ENCODE results near the gene FLT1.

The FLT1 gene

GRCh38 chr13:28532388-28533124 is 37.6 kb upstream of the FLT1 start:
- no peak for TF ChIP-seq CTCF (IDR thresholded peaks at IDR 0.05; ENCODE audit: extremely low read depth, missing control alignments)
- DNase-seq (ENCODE audit: low spot score) = peak; percentile 61

GRCh38 chr13:28531845-28532387 is 37.0 kb upstream of the FLT1 start:
- DNase-seq (ENCODE audit: low spot score) = no peak
- TF ChIP-seq CTCF (IDR thresholded peaks at IDR 0.05; ENCODE audit: extremely low read depth, missing control alignments) = no peak

- DNase-seq (ENCODE audit: low spot score) = no peak
- TF ChIP-seq CTCF (IDR thresholded peaks at IDR 0.05; ENCODE audit: extremely low read depth, missing control alignments) = no peak
Measured at GRCh38 chr13:28531077-28531844, 36.3 kb upstream of the FLT1 start.

DNA sequence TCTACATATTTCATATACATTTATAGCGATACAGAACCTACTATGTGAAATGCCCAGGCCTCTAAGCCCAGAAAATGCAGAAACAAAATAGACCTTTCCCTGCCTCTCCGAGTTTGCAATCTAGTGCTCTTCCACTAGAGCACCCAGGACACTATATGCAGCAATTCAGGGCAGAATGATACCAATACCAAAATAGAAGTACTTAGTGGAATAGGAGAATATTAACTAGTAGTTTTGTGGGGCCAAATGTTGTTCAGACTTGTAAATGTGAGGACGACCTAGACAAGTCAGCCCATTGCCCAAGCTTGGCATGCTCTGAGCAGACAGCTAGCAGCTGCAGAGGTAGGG is 35.8 kb upstream of the FLT1 start:
- no peak for TF ChIP-seq CTCF (IDR thresholded peaks at IDR 0.05; ENCODE audit: extremely low read depth, missing control alignments)
- DNase-seq (ENCODE audit: low spot score) = no peak

DNA sequence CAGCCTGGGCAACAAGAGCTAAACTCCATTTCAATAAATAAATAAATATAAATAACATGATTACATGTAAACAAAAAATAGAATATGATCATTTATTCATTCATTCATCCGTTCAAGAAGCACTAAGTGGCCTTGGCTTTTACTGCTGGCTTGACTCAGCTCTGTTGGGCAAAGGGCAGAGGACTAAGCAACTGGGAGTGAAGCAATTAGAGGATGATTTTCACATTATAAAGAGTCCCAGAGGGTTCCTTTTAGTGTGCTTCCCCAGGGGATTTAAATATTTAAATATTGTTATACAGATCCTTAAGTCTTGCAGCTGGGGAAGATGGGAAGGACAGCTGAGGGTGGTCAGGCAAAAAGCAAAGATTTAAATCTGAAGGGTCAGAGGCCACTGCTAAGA is 34.9 kb upstream of the FLT1 start:
- TF ChIP-seq CTCF (IDR thresholded peaks at IDR 0.05; ENCODE audit: extremely low read depth, missing control alignments) = no peak
- no peak for DNase-seq (ENCODE audit: low spot score)

GRCh38 chr13:28528848-28529247 is 33.9 kb upstream of the FLT1 start:
- TF ChIP-seq CTCF (IDR thresholded peaks at IDR 0.05; ENCODE audit: extremely low read depth, missing control alignments) = no peak
- DNase-seq (ENCODE audit: low spot score) = no peak

DNA sequence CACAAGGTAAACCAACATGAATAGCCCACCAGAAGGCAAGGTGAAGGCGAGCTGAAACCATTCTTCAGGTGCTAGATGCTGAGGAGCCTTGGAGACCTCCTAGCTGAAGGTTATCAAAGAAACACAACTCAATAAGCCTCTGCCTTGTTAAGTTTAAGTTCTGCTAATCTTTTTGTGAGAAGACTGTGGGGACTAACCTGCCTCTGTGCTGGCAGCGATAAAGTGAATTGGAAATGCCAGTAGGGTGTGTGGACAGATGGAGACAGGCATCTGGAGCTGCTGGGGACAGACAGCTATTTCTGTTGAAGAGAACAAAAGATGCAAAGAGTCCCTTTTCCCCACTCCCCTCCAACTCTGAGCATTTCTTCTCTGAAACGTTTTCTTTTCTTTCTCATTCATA is 33.5 kb upstream of the FLT1 start:
- DNase-seq (ENCODE audit: low spot score) = no peak
- no peak for TF ChIP-seq CTCF (IDR thresholded peaks at IDR 0.05; ENCODE audit: extremely low read depth, missing control alignments)
